Endothelial cell of umbilical vein (primary cell): ENCODE measurements around the gene TTC34.
"Not testable (repeated sequence)": the region's sequence is repeated elsewhere in the genome, so short reads cannot be mapped to it uniquely, and the experiment has no call there.

ENCODE experiments used
- EZH2 ChIP-seq: IDR thresholded peaks from 2 replicates; pipeline ENCODE4 v1.6.1; 2012; ENCODE audit warnings: borderline replicate concordance, low read depth, mild to moderate bottlenecking, moderate library complexity, low read length, inconsistent platforms; ENCODE audit not compliant: severe bottlenecking
- FOS ChIP-seq: IDR thresholded peaks from 2 replicates; pipeline ENCODE4 v1.6.1; 2011; ENCODE audit warnings: mild to moderate bottlenecking, low read length, moderate library complexity, borderline replicate concordance; ENCODE audit not compliant: insufficient read depth
- GATA2 ChIP-seq: IDR thresholded peaks from 2 replicates; pipeline ENCODE4 v1.7.0; 2011; ENCODE audit warnings: low read depth, mild to moderate bottlenecking, moderate library complexity, mixed read lengths, low read length; ENCODE audit not compliant: insufficient read length, insufficient read depth
- JUN ChIP-seq: IDR thresholded peaks from 2 replicates; pipeline ENCODE4 v1.6.1; 2011; ENCODE audit warnings: borderline replicate concordance, low read depth; ENCODE audit not compliant: insufficient read length, insufficient read depth
- MAX ChIP-seq: IDR thresholded peaks from 2 replicates; pipeline ENCODE4 v1.6.1; 2011; ENCODE audit not compliant: insufficient read depth, insufficient read length
- MYC ChIP-seq: IDR thresholded peaks from one replicate; pipeline ENCODE4 v1.6.1; 2011; ENCODE audit warnings: mild to moderate bottlenecking, low read depth, low read length
- POLR2A ChIP-seq: IDR thresholded peaks from 2 replicates; pipeline ENCODE4 v1.6.1; 2012; ENCODE audit warnings: low read depth, mild to moderate bottlenecking, control low read depth, low read length
- POLR2AphosphoS5 ChIP-seq: IDR thresholded peaks from 2 replicates; pipeline ENCODE4 v1.6.1; 2012; ENCODE audit warnings: low read depth, mild to moderate bottlenecking, control low read depth, low read length, moderate library complexity; ENCODE audit not compliant: insufficient read depth
- TF ChIP-seq, protein P1 (sequence below), 2 donors: IDR thresholded peaks; 1 replicate in 1 of 2; 2 replicates in 1 of 2; pipeline ENCODE4 v1.5.1; 2011; ENCODE audit warnings: low read length in 2 of 2, mild to moderate bottlenecking in 2 of 2, moderate library complexity in 2 of 2, control low read depth in 1 of 2, inconsistent platforms in 1 of 2, low read depth in 1 of 2; ENCODE audit not compliant: insufficient read depth in 1 of 2; ENCODE audit errors: extremely low read depth in 1 of 2

- not testable (repeated sequence) for TF ChIP-seq POLR2A, MYC, GATA2, MAX, FOS, EZH2, POLR2AphosphoS5, JUN
- TF ChIP-seq, protein P1, sequence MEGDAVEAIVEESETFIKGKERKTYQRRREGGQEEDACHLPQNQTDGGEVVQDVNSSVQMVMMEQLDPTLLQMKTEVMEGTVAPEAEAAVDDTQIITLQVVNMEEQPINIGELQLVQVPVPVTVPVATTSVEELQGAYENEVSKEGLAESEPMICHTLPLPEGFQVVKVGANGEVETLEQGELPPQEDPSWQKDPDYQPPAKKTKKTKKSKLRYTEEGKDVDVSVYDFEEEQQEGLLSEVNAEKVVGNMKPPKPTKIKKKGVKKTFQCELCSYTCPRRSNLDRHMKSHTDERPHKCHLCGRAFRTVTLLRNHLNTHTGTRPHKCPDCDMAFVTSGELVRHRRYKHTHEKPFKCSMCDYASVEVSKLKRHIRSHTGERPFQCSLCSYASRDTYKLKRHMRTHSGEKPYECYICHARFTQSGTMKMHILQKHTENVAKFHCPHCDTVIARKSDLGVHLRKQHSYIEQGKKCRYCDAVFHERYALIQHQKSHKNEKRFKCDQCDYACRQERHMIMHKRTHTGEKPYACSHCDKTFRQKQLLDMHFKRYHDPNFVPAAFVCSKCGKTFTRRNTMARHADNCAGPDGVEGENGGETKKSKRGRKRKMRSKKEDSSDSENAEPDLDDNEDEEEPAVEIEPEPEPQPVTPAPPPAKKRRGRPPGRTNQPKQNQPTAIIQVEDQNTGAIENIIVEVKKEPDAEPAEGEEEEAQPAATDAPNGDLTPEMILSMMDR (IDR thresholded peaks at IDR 0.05; ENCODE audit: extremely low read depth in 1 of 2, insufficient read depth in 1 of 2, low read depth in 1 of 2, low read length in 2 of 2), result not testable (repeated sequence)
Observed at GRCh38 chr1:2652152-2652925, 149.2 kb downstream of the TTC34 start.
